HG03066 (cell line): ENCODE results near the gene HAT1.

ENCODE experiments used
- ATAC-seq: cut with Tn5 transposase; IDR thresholded peaks from one replicate; pipeline ENCODE4 v1.9.1; 2021; ENCODE audit warnings: low read depth; ENCODE audit not compliant: unreplicated experiment

Gene HAT1

GRCh38 chr2:172021074-172021931 is 99.0 kb downstream of the HAT1 start:
- ATAC-seq, result no peak

DNA sequence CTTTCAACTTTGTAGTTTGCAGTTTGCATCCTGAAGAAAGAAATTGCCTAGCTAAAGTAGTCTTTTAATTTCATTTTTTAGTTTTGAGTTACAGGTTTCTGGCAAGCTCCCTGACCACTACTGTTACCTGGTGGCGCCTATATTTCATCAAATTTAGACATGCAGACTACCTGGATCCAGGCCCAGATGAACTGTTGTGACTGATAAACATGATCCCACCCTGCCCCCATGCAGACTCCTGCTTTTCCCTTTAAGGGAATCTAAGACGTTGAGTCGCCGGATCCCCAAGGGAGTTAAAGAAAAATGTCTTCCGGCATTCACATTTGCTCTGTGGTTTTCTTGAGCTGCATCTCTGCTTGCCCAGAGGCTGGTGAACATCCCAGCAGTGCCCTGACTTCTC is 99.7 kb downstream of the HAT1 start:
- no peak for ATAC-seq

DNA sequence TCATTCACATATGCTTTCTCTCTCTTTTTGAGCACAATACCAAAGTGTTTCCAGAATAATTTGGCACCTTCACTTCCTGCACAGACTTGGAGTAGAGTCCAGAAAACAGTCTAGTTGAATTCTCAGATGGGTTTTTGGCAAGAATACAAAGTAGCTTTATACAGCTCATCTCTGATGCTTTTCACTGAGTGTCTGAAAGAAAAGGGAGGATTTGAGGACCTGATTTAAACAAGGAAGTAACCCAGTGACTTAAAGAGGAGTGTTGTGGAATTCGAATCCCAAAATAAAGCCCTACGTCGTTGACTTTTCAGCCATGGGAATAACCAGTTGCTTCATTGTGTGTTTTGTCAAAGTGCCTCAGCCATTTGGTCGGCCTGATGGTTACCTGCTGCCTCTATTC is 109.3 kb downstream of the HAT1 start:
- no peak for ATAC-seq
